H9 (cell line): ENCODE results near the gene DDC. TPM values are rescaled to one million over a fixed set of nuclear protein-coding genes. Genes with fewer than 3 reads are reported as not detected.

Source experiments
- DNase-seq: peaks from one replicate; pipeline ENCODE4 v3.0.0-alpha.2; 2017
- H2AFZ ChIP-seq: one replicate; pipeline ENCODE4 v1.6.1; 2013; ENCODE audit warnings: mild to moderate bottlenecking, low read length, control low read depth, moderate library complexity
- H2AK5ac ChIP-seq: 2 replicates; pipeline ENCODE4 v1.6.1; 2013; ENCODE audit warnings: low read length, control low read depth, mixed read lengths; ENCODE audit not compliant: insufficient read length
- H2BK120ac ChIP-seq: one replicate; pipeline ENCODE4 v1.6.1; 2013; ENCODE audit warnings: low read depth, mild to moderate bottlenecking, low read length, control low read depth, inconsistent platforms; ENCODE audit not compliant: poor library complexity, severe bottlenecking
- H2BK12ac ChIP-seq: 2 replicates; pipeline ENCODE4 v1.6.1; 2013; ENCODE audit warnings: low read length, control low read depth, mixed read lengths, low read depth; ENCODE audit not compliant: insufficient read length
- H2BK15ac ChIP-seq: 2 replicates; pipeline ENCODE4 v1.6.1; 2013; ENCODE audit warnings: low read depth, low read length, control low read depth
- H2BK20ac ChIP-seq: one replicate; pipeline ENCODE4 v1.6.1; 2013; ENCODE audit warnings: low read depth, mild to moderate bottlenecking, low read length, control low read depth, inconsistent platforms; ENCODE audit not compliant: poor library complexity, severe bottlenecking
- H2BK5ac ChIP-seq: 2 replicates; pipeline ENCODE4 v1.6.1; 2013; ENCODE audit warnings: low read length, control low read depth, mixed read lengths; ENCODE audit not compliant: insufficient read length
- H3K14ac ChIP-seq: 2 replicates; pipeline ENCODE4 v1.6.1; 2013; ENCODE audit warnings: low read length, control low read depth; ENCODE audit not compliant: insufficient read depth
- H3K18ac ChIP-seq: 2 replicates; pipeline ENCODE4 v1.6.1; 2013; ENCODE audit warnings: low read depth, mild to moderate bottlenecking, mixed read lengths, low read length, control low read depth; ENCODE audit not compliant: insufficient read length
- H3K23ac ChIP-seq: 2 replicates; pipeline ENCODE4 v1.6.1; 2013; ENCODE audit warnings: low read length, control low read depth, mixed read lengths, low read depth; ENCODE audit not compliant: insufficient read length
- H3K23me2 ChIP-seq: 2 replicates; pipeline ENCODE4 v1.6.1; 2013; ENCODE audit warnings: low read depth, mild to moderate bottlenecking, mixed read lengths, low read length, control low read depth; ENCODE audit not compliant: insufficient read length, poor library complexity, severe bottlenecking
- H3K27ac ChIP-seq: 2 replicates; pipeline ENCODE4 v1.5.1; 2013; ENCODE audit warnings: low read length, control low read depth, mixed read lengths, low read depth; ENCODE audit not compliant: insufficient read length
- H3K27me3 ChIP-seq: 2 replicates; pipeline ENCODE4 v1.6.1; 2013; ENCODE audit warnings: low read length, control low read depth, inconsistent platforms; ENCODE audit not compliant: insufficient read depth
- H3K4ac ChIP-seq: 2 replicates; pipeline ENCODE4 v1.6.1; 2013; ENCODE audit warnings: low read depth, mild to moderate bottlenecking, control low read depth, inconsistent platforms, low read length, moderate library complexity
- H3K4me1 ChIP-seq: 2 replicates; pipeline ENCODE4 v1.6.1; 2013; ENCODE audit warnings: low read length, control low read depth, inconsistent platforms; ENCODE audit not compliant: insufficient read depth
- H3K4me2 ChIP-seq: 2 replicates; pipeline ENCODE4 v1.6.1; 2013; ENCODE audit warnings: low read length, control low read depth, mixed read lengths; ENCODE audit not compliant: insufficient read length, insufficient read depth
- H3K56ac ChIP-seq: 2 replicates; pipeline ENCODE4 v1.6.1; 2013; ENCODE audit warnings: low read depth, mild to moderate bottlenecking, mixed read lengths, low read length, control low read depth; ENCODE audit not compliant: insufficient read length
- H3K79me1 ChIP-seq: 2 replicates; pipeline ENCODE4 v1.6.1; 2013; ENCODE audit warnings: low read depth, mild to moderate bottlenecking, moderate library complexity, low read length, control low read depth, inconsistent platforms; ENCODE audit not compliant: insufficient read depth, poor library complexity, severe bottlenecking
- H3K79me2 ChIP-seq: 2 replicates; pipeline ENCODE4 v1.6.1; 2013; ENCODE audit warnings: low read length, control low read depth, inconsistent platforms; ENCODE audit not compliant: insufficient read depth
- H3K9ac ChIP-seq: 2 replicates; pipeline ENCODE4 v1.6.1; 2013; ENCODE audit warnings: low read length, control low read depth, mixed read lengths; ENCODE audit not compliant: insufficient read length; ENCODE audit errors: extremely low read depth
- H3K9me3 ChIP-seq: one replicate; pipeline ENCODE4 v1.6.1; 2013; ENCODE audit warnings: low read depth, low read length, inconsistent platforms; ENCODE audit not compliant: control insufficient read depth
- H3T11ph ChIP-seq: one replicate; pipeline ENCODE4 v1.6.1; 2013; ENCODE audit warnings: mild to moderate bottlenecking, low read length, control low read depth, inconsistent platforms
- H4K20me1 ChIP-seq: one replicate; pipeline ENCODE4 v1.6.1; 2013; ENCODE audit not compliant: control insufficient read depth, insufficient read length, insufficient read depth
- H4K5ac ChIP-seq: 2 replicates; pipeline ENCODE4 v1.6.1; 2013; ENCODE audit warnings: low read depth, mild to moderate bottlenecking, mixed read lengths, low read length, control low read depth; ENCODE audit not compliant: insufficient read length
- H4K8ac ChIP-seq: replicated peaks from 2 replicates; pipeline ENCODE4 v1.6.1; 2013; ENCODE audit warnings: low read length, control low read depth, mixed read lengths, low read depth; ENCODE audit not compliant: insufficient read length
- H4K91ac ChIP-seq: 2 replicates; pipeline ENCODE4 v1.6.1; 2013; ENCODE audit warnings: low read depth, mild to moderate bottlenecking, moderate library complexity, mixed read lengths, low read length, control low read depth; ENCODE audit not compliant: insufficient read length
- H3K27ac Mint-ChIP-seq, 3 experiments: 2 replicates in 2 of 3; 3 replicates in 1 of 3; pipeline ENCODE4 v1.8.0; 2020 to 2021; ENCODE audit warnings: mixed read lengths in 3 of 3, mild to moderate bottlenecking in 1 of 3, moderate library complexity in 1 of 3
- H3K27me3 Mint-ChIP-seq: 2 replicates; pipeline ENCODE4 v1.8.0; 2021; ENCODE audit warnings: low read depth, mild to moderate bottlenecking, moderate library complexity, mixed read lengths
- H3K36me3 Mint-ChIP-seq, 3 experiments: 2 replicates in 2 of 3; 3 replicates in 1 of 3; pipeline ENCODE4 v1.8.0; 2020 to 2021; ENCODE audit warnings: low read depth in 3 of 3, mixed read lengths in 3 of 3; ENCODE audit not compliant: insufficient read depth in 1 of 3
- H3K4me1 Mint-ChIP-seq, 2 experiments: 2 replicates each; pipeline ENCODE4 v1.8.0; 2020; ENCODE audit warnings: mixed read lengths in 2 of 2
- H3K4me3 Mint-ChIP-seq, 2 experiments: 2 replicates in 1 of 2; 3 replicates in 1 of 2; pipeline ENCODE4 v1.8.0; 2020 to 2021; ENCODE audit warnings: mild to moderate bottlenecking in 2 of 2, mixed read lengths in 2 of 2, moderate library complexity in 1 of 2
- H3K9me3 Mint-ChIP-seq, 2 experiments: 2 replicates in 1 of 2; 3 replicates in 1 of 2; pipeline ENCODE4 v1.8.0; 2020; ENCODE audit warnings: mild to moderate bottlenecking in 2 of 2, mixed read lengths in 2 of 2, moderate library complexity in 1 of 2
- CTCF ChIP-seq: fragments of 200-600 bp; sonication (generic); conservative IDR thresholded peaks from 3 replicates; pipeline ENCODE4 v1.8.0; 2021; ENCODE audit warnings: antibody characterized with exemption, mild to moderate bottlenecking
- WGBS: extraction: QIAGEN DNeasy Blood & Tissue Kit; methylation state at CpG from one replicate; pipeline ENCODE4 v1.1.7; 2013; ENCODE audit warnings: missing lambda C conversion rate, low lambda C conversion rate, mixed read lengths; ENCODE audit not compliant: insufficient read length; ENCODE audit errors: extremely low coverage; 5-methylcytosine and 5-hydroxymethylcytosine counted together
- total RNA-seq: library from RNA; stranded (reverse); gene quantifications from 2 replicates; pipeline ENCODE4 v1.2.1, GENCODE V29; 2021

DDC gene
- total RNA-seq, 1 experiment from 2014 or later: not detected

GRCh38 chr7:50427518-50427917 is 137.7 kb downstream of the DDC start:
- Histone ChIP-seq H3K27me3 (no peaks in the 10 kb centered on the region), H3T11ph (no peak overlapping the region), H4K91ac (no peak overlapping the region), H2BK20ac (no peak overlapping the region), H2BK120ac (no peak overlapping the region), H3K79me2 (no peaks in the 10 kb centered on the region), H4K5ac (no peak overlapping the region), H3K23ac (no peak overlapping the region), H2AFZ (no peak overlapping the region), H2BK5ac (no peak overlapping the region), H3K56ac (no peak overlapping the region), H3K14ac (no peak overlapping the region), H3K23me2 (no peaks in the 10 kb centered on the region), H3K27ac (no peak overlapping the region), H3K79me1 (no peaks in the 10 kb centered on the region), H4K8ac (no peak overlapping the region), H3K4ac (no peak overlapping the region), H2BK12ac (no peak overlapping the region), H3K4me2 (no peak overlapping the region), H4K20me1 (no peaks in the 10 kb centered on the region), H2AK5ac (no peak overlapping the region), H3K4me1 (no peaks in the 10 kb centered on the region), H3K9me3 (no peaks in the 10 kb centered on the region), H3K9ac (no peak overlapping the region), H3K18ac (no peak overlapping the region), H2BK15ac (no peak overlapping the region)
- no peaks in the 10 kb centered on the region for H3K36me3 Mint-ChIP-seq
- no peak for TF ChIP-seq CTCF
- H3K27ac Mint-ChIP-seq: no peak overlapping the region
- no peak overlapping the region for H3K4me3 Mint-ChIP-seq
- peaks cover 0 to 5% of the 10 kb centered on the region in 2 experiments; a peak in 2 of 4 replicates for H3K4me1 Mint-ChIP-seq
- DNase-seq: no peak
- H3K27me3 Mint-ChIP-seq: no peaks in the 10 kb centered on the region; the same call in none of the 2 replicates
- no CpG with 5 or more reads among the region's 2 CpGs for WGBS
- no peaks in the 10 kb centered on the region for H3K9me3 Mint-ChIP-seq
